ENCODE measurements around the gene CYP2A6.
A peak's percentile ranks its signal among the peaks of the same experiment; 100 is the strongest.
"Not testable (repeated sequence)": the region's sequence is repeated elsewhere in the genome, so short reads cannot be mapped to it uniquely, and the experiment has no call there.

CYP2A6 gene

DNA sequence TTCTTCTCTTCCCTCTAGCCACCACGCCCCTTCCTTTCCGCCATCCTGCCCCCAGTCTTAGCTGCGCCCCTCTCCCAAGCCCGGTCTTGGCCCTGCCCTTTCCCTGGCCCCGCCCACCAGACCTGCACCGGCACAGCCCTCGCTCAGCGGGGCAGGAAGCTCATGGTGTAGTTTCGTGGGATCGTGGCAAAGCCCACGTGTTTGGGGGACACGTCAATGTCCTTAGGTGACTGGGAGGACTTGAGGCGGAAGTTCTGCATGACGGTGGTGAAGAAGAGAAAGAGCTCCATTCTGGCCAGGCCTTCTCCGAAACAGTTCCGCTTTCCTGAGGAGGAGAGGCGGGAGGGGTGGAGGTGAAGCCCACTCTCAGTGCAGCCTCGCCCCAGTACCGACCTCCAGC, 6.6 kb downstream of the CYP2A6 start:
- FAIRE-seq, result not testable (repeated sequence)

DNA sequence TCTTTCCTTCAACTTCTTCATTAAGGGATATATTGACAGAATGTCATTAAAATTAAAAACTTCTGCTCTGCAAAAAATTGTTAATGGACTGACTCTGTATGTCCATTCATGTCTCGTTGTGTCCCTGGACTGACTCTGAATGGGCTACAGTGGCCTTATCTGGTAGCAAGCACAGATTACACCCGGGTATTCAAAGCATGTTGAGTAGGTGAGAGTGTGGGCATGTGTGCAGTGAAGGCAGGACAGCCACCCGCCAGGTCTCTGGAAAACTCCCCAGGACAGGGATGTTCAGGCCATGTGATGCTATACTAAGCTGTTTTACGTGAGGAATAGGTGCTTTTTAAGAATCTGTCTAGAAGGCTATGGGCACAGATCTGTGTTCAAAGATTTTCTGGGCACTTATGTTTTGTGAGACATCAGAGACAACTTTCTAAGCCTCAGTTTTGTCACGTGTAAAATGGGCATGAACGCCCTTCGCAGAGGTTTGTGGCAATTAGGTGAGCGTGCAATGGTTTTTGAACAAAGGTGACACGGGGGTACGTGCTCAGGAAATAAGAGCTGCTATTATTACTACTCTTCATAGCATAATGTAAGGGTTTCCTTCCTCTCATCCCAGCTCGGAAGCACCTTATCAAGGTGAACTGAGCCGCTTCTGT, 7.1 kb downstream of the CYP2A6 start:
- FAIRE-seq, result not testable (repeated sequence)

DNA sequence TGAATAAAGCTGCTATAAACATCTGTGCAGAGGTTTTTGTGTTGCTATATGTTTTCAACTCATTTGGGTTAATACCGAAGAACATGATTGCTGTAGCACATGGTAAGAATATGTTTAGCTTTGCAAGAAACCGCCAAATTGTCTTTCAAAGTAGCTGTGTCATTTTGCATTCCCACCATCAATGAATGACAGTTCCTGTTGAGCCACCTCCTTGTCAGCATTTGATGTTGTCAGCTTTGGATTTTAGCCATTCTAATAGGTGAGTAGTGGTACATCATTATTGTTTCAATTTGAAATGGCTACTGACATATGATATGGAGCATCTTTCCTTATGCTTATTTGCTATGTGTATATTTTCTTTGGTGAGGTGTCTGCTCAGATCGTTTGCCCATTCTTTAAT, 8.2 kb downstream of the CYP2A6 start:
- FAIRE-seq, result not testable (repeated sequence)

DNA sequence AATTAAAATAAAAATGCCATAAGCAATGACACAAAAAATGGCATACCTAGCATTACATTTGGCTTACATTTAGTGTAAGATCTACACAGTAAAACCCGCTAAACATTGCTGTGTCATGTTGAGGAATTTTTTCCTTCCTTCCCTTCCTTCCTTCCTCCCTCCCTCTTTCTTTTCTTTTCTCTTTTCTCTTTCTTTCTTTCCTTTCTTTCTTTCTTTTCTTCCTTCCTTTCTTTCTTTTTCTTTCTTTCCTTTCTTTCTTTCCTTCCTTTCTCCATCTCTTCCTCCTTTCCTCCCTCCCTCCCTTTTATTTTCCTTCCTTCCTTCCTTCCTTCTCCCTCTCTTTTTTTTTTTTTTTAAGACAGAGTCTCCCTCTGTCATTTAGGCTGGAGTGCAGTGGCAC, 11.8 kb downstream of the CYP2A6 start:
- not testable (repeated sequence) for FAIRE-seq

DNA sequence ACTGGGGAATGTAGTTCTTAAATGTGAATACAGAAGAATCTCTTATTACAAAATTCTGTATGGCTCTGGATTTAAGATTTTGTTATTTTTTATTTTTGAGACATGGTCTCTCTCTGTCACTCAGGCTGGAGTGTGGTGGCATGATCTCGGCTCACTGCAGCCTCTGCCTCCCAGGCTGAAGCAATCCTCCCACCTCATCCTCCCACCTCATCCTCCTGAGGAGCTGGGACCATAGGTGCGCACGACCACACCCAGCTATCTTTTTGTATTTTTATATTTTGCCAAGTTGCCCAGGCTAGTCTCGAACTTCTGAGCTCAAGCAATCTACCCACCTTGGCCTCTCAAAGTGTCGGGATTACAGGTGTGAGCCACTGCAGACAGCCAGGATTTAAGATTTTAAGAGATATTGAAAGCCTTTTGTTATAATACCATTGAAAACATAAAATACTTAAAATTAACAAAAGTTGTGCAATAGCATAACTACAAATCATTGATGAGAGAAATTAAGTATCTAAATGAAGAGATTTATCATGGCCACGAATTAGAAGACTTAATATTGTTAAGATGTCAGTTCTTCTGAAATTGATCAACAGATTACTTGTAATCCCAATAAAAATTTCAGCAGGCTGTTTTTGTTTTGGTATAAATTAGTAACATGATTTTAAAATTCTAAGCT, 13.4 kb downstream of the CYP2A6 start:
- FAIRE-seq, result no peak

DNA sequence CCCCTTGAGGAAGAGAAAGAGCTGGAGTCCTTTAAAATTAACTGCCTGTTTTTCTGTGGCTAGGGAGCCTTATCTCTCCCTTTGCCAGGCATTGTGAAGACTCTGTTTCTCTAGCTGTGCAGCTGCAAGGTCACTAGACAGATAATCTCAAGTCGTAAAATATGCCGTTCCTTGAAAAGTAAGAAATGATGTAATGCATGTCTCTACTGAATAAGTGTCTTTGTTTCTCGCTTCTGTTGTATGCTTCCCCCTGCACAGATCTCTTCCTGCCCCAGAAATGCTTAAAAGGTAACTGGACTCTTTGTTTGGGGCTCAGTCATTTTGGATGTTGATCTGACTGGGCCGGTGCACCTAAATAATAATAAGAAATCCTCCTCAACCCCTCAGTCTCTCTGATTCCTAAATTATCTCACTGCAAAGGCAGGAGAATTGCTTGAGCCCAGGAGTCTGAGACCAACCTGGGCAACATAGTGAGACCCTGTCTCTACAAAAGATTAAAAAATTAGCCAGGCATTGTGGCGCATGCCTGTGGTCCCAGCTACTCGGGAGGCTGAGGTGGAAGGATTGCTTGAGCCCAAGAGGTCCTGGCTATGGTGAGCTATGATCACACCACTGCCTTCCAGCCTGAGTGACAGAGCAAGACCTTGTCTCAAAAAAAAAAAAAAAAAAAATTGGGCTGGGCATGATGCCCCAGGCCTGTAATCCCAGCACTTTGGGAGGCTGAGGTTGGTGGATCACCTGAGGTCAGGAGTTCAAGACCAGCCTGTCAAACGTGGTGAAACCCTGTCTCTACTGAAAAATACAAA, 16.3 kb downstream of the CYP2A6 start:
- FAIRE-seq, result not testable (repeated sequence)

DNA sequence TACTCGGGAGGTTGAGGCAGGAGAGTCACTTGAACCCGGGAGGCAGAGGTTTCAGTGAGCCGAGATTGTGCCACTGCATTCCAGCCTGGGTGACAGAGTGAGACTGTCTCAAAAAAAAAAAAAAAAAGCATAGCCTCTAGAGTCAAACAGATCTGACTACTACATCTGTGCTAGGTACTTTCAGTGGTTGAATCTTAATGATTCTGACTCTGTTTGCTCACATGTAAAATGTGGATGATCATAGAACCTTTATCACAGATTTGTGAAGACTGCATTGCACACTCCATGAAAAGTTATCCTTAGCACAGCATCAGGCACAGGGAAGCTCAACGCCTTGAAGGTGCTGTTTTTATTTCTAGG, 17.8 kb downstream of the CYP2A6 start:
- FAIRE-seq, result not testable (repeated sequence)

DNA sequence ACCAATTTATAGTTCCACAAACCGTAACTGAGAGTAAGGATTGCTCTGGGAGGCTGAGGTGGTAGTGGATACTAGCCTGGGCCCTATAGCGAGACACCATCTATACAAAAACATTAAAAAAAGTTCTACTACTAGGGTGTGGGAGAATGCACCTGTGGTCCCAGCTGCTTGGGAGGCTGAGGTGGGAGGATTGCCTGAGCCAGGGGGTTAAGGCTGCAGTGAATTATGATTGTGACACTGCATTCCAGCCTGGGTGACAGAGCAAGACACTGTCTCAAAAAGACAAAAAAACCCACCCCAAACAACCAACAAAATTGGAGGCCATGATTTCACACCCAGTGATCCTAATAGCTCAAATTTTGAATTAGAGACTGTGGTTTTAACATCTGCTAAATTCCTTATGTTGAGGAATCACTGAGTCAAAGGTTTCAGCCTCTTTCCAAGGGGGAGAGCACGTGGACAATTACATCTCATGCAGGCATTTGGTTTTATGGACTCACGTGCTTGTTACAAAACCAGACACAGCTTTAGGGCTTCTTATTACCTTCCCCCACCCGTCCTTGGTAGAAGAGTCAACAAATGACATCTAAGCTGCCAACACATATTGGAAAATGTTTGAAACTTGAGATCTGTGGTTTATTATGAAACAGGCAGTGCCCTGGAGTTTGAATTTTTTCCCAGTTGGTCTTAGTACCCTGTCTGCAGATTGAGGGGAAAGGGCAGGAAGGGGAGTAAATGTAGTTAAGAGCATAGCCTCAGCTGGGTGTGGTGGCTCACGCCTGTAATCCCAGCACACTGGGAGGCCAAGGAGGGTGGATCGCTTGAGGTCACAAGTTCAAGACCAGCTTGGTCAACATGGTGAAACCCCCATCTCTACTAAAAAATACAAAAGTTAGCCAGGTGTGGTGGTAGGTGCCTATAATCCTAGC, 18.5 kb downstream of the CYP2A6 start:
- no peak for FAIRE-seq

DNA sequence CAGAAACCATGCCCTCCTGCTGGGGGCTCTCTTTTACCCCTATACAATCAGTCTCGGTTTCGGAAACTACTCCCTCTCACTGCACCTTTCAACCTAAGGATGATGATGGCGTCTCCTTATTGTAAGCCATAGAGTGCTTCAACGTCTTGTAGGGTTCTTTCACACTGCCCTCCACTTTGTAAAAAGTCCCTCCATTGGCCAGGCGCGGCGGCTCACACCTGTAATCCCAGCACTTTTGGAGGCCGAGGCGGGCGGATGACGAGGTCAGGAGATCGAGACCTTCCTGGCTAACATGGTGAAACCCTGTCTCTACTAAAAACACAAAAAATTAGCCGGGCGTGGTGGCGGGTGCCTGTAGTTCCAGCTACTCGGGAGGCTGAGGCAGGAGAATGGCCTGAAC, 19.5 kb downstream of the CYP2A6 start:
- FAIRE-seq, result not testable (repeated sequence)

DNA sequence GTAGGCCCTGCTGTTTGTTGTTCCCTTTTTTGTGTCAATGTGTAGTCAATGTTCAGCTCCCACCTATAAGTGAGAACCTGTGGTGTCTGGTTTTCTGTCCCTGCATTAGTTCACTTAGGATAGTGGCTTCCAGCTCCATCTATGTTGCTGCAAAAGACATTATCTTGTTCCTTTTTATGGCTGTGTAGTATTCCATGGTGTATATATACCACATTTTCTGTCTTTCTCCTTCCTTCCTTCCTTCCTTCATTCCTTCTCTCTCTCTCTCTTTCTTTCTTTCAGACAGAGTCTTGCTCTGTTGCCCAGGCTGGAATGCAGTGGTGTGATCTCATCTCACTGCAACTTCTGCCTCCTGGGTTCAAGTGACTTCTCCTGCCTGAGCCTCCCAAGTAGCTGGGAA, 21.0 kb downstream of the CYP2A6 start:
- FAIRE-seq, result no peak

DNA sequence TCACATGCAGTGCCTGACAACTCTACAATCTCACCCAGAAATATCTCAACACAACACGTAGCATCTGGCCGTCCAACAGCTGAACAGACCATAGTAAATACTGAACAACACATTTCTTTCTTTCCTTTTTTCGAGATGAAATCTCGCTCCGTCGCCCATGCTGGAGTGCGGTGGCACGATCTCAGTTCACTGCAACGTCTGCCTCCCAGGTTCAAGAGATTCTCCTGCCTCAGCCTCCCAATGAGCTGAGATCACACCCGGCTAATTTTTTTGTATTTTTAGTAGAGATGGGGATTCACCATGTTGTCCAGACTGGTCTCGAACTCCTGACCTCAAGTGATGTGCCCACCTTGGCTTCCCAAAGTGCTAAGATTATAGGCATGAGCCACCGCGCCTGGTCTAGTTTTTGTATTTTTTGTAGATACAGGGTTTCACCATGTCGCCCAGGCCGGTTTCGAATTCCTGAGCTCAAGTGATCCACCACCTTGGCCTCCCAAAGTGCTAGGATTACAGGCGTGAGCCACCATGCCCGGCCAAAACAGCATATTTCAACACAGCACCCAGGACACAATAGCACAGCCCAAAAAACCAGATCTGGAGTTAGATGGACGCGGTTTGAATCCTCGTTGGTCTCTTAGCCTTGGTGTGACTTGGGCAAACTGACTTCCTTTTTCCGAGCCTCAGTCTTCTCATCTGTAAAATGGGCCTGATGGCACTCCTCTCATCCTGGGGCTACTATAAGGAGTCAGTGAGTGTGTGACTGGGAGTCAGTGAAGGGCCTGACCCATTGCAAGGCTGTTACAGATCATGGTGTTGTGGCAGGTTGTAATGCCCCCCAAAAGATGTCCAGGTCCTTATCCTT, 22.6 kb downstream of the CYP2A6 start:
- no peak for FAIRE-seq

DNA sequence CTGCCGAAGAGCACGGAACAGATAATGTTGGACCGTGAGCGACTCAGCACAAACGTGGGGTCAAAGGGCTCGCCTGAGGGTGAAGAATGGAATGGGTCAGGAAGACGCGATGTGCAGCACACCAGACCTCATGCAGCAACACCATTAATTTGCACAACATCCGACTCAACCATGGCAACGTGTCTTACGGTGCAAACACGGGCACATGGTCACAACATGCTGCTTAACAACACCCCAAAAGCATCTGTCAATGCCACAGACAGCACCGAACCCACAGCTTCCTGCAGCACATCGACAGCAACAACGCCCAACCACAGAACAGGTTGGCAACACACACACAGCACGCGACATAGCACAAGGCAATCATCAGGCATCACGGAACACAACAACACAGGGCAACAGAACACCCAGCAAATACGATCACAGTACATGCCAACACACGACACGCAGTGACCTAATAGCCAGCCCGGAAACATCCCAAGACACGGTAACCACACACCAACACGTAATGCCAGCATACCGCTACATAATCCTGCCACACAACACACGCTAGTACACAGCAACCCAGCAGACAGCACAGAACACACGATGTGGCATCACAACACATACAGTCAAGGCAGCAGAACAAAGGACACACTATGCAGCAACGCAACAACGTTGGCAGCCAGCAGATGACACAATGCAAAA, 23.4 kb downstream of the CYP2A6 start:
- not testable (repeated sequence) for FAIRE-seq

DNA sequence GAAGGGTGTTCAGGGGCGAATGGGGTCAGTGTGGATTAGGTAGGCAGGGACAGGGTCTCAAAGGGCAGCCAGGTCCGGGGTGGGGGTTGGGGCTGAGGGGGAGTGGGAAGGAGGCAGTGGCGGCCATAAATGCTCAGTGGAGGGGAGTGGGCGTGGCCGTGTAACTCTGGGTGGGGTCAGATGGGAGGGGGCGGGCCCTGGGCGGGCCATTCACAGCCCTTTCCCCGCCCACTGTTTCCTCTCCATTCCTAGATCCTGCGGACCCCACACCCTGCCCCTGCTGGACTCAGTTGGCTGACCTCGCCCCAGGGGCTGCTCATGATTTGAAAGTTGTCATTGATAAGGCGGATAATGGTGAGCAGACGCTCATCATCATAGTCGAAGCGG, 23.9 kb downstream of the CYP2A6 start:
- not testable (repeated sequence) for FAIRE-seq

DNA sequence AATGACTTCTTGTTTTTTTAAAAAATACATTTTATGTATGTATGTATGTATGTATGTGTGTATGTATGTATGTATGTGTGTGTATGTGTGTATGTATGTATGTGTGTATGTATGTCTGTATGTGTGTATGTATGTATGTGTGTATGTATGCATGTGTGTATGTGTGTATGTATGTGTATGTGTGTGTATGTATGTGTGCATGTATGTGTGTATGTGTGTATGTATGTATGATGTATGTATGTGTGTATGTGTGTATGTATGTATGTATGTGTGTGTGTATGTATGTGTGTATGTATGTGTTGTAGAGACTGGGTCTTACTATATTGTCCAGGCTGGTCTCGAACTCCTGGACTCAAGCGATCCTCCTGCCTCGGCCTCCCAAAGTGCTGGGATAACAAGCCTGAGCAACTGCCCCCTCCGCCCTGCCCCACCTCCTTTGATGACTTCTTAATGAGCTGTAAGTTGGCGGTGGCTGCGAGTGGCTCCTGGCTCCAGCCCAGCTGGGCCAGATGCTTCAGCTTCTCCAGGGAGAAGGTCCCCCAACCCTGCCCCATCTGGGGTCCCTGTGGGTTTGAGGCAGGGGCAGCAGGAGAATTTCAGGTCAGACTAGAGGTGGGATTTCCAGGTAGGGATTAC, 24.7 kb downstream of the CYP2A6 start:
- not testable (repeated sequence) for FAIRE-seq

DNA sequence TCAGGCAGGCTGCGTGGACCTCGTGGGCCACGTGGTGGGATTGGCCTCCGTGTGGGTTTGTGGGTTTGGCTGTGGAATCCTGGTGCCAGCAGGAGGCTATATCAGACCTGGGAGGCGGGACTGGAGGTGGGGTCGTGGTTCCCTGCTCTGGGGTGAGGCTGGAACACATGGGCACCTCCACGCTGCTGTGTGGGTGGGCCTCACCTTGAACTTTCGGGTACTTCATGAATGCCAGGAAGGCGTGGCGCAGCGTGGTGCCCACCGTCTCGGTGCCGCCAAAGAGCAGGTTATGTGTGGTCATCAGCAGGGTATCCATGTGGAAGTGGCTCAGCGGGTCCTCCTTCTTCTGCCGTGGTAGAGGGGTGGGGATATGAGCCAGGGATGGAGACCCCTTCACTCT, 25.3 kb downstream of the CYP2A6 start:
- not testable (repeated sequence) for FAIRE-seq

DNA sequence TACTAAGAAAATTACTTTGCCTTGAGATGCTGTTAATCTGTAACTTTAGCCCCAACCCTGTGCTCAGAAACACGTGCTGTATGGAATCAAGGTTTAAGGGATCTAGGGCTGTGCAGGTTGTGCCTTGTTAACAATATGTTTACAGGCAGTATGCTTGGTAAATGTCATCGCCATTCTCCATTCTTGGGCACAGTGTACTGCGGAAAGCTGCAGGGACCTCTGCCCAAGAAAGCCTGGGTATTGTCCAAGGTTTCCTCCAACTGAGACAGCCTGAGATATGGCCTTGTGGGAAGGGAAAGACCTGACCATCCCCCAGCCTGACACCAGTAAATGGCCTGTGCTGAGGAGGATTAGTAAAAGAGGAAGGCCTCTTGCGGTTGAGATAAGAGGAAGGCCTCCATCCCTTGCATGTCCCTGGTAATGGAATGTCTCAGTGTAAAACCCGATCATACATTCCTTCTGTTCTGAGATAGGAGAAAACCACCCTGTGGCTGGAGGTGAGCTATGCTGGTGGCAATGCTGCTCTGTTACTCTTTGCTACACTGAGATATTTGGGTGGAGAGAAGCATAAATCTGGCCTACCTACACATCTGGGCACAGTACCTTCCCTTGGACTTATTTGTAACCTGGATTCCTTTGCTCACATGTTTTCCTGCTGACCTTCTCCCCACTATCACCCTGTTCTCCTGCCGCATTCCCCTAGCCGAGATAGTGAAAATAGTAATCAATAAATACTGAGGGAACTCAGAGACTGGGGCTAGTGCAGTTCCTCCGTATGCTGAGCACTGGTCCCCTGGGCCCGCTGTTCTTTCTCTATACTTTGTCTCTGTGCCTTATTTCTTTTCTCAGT, 27.3 kb downstream of the CYP2A6 start:
- not testable (repeated sequence) for FAIRE-seq

DNA sequence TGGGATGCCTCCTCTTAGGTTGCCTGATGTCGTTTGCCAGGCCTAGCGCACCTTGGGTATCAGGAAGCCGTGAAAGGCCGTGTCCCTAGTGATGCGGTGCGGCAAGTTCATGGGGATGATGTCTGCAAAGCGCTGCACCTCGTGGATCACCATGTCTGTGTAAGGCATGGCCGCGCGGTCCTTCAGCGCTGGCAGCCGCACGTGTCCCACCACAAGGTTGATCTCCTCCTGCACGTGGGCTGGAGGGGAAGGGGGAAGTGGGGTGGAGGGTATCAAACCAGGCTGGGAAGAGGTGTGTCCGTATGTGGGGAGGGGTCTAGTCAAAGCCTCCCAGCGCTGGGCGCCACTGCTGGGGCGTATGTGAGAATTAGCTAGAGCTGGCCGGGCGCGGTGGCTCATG, 28.1 kb downstream of the CYP2A6 start:
- FAIRE-seq, result no peak

DNA sequence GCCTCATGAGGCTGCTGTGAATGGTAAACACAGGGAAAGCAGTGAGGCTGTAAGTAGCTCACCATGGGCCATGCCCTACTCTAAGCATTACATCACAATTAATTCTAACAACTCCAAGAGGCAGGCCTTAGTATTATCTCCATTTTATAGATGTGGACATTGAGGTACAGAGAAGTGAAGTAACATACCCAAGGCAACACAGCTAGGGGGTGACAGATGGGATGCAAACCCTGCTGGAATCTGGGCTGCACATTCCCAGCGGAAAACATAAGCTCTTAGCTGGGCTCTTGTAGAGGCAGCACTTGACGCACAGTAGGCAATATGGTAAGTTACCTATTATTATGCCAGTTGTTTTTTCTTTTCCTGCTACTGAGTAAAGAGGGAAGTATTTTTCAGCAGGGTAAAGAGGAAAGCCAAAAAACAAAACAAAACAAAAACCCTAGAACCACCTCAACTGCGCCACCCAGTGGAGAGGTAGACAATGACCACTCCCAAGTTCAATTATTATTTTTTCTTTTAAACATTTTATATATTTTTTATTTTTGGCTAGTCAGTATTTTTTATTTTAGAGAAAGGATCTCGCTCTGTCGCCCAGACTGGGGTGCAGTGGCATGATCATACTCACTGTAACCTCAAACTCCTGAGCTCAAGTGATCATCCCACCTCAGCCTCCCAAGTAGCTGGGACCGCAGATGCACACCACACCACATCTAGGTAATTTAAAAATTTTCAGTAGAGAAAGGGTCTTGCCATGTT, 30.6 kb downstream of the CYP2A6 start:
- peak; percentile 60 for FAIRE-seq
